DMS53 treated with DMSO at 0.1 percent for 48 hours (cell line): Measurements from ENCODE around the gene PDE4A.
"Not testable (repeated sequence)": the region's sequence is repeated elsewhere in the genome, so short reads cannot be mapped to it uniquely, and the experiment has no call there.

Source experiments
- DNase-seq: peaks from one replicate; lab custom pipeline; 2025; ENCODE audit not compliant: unreplicated experiment; lab: John Stamatoyannopoulos, UW

Gene PDE4A

GRCh38 chr19:10461047-10461949 lies 41.0 kb downstream of the PDE4A start:
- no peak for DNase-seq

- not testable (repeated sequence) for DNase-seq
These were observed 41.7 kb downstream of the PDE4A start for GRCh38 chr19:10462042-10462441.

GRCh38 chr19:10462557-10462956 lies 42.2 kb downstream of the PDE4A start:
- no peak for DNase-seq

GRCh38 chr19:10464456-10464855 lies 44.1 kb downstream of the PDE4A start:
- DNase-seq = no peak

GRCh38 chr19:10467104-10467706 lies 46.9 kb downstream of the PDE4A start:
- no peak for DNase-seq

- no peak for DNase-seq
These were observed 47.8 kb downstream of the PDE4A start for GRCh38 chr19:10468133-10468532.

GRCh38 chr19:10471909-10472308 lies 51.6 kb downstream of the PDE4A start:
- DNase-seq = peak; percentile 4

GRCh38 chr19:10473192-10473591 lies 52.9 kb downstream of the PDE4A start:
- no peak for DNase-seq

GRCh38 chr19:10474962-10475451 lies 54.7 kb downstream of the PDE4A start:
- DNase-seq = no peak

- no peak for DNase-seq
These were observed 58.1 kb downstream of the PDE4A start for GRCh38 chr19:10478476-10478875.

GRCh38 chr19:10478903-10479384 lies 58.6 kb downstream of the PDE4A start:
- peak; percentile 86 for DNase-seq

- no peak for DNase-seq
These were observed 66.2 kb downstream of the PDE4A start for GRCh38 chr19:10486551-10486950.

- no peak for DNase-seq
These were observed 71.2 kb downstream of the PDE4A start for GRCh38 chr19:10491472-10492047.

- DNase-seq = no peak
These were observed 77.0 kb downstream of the PDE4A start for GRCh38 chr19:10497371-10497770.

- DNase-seq = no peak
These were observed 79.4 kb downstream of the PDE4A start for GRCh38 chr19:10499550-10500246.

GRCh38 chr19:10500247-10500592 lies 79.9 kb downstream of the PDE4A start:
- no peak for DNase-seq

- no peak for DNase-seq
These were observed 81.7 kb downstream of the PDE4A start for GRCh38 chr19:10501971-10502523.

GRCh38 chr19:10502524-10503001 lies 82.2 kb downstream of the PDE4A start:
- DNase-seq = peak; percentile 44

GRCh38 chr19:10503002-10503789 lies 82.9 kb downstream of the PDE4A start, which contains the start of gene KEAP1:
Gene KEAP1 (minus strand): TSS chr19:10503356. CDS start chr19:10500033, 3,323 bp downstream.
- no peak for DNase-seq
